GM10266 (cell line): ENCODE results near the gene DENND5B.
"Not testable (repeated sequence)": the region's sequence is repeated elsewhere in the genome, so short reads cannot be mapped to it uniquely, and the experiment has no call there.

Experiments used
- DNase-seq: peaks from one replicate; pipeline ENCODE4 v3.0.0; 2012; ENCODE audit errors: extremely low spot score
- TF ChIP-seq, protein P1 (sequence below): IDR thresholded peaks from 2 replicates; pipeline ENCODE4 v1.5.1; 2012; ENCODE audit warnings: mild to moderate bottlenecking, low read depth; ENCODE audit not compliant: control insufficient read depth, insufficient read depth; ENCODE audit errors: missing control alignments

Gene DENND5B

GRCh38 chr12:31584782-31585181 lies 6.2 kb downstream of the DENND5B start:
- DNase-seq: no peak

GRCh38 chr12:31583878-31584277 lies 7.1 kb downstream of the DENND5B start:
- no peak for DNase-seq
- TF ChIP-seq, protein P1, sequence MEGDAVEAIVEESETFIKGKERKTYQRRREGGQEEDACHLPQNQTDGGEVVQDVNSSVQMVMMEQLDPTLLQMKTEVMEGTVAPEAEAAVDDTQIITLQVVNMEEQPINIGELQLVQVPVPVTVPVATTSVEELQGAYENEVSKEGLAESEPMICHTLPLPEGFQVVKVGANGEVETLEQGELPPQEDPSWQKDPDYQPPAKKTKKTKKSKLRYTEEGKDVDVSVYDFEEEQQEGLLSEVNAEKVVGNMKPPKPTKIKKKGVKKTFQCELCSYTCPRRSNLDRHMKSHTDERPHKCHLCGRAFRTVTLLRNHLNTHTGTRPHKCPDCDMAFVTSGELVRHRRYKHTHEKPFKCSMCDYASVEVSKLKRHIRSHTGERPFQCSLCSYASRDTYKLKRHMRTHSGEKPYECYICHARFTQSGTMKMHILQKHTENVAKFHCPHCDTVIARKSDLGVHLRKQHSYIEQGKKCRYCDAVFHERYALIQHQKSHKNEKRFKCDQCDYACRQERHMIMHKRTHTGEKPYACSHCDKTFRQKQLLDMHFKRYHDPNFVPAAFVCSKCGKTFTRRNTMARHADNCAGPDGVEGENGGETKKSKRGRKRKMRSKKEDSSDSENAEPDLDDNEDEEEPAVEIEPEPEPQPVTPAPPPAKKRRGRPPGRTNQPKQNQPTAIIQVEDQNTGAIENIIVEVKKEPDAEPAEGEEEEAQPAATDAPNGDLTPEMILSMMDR: no peak

More at GRCh38 chr12:31584782-31585181, 6.2 kb downstream of the DENND5B start:
- TF ChIP-seq, protein P1: no peak

DNA sequence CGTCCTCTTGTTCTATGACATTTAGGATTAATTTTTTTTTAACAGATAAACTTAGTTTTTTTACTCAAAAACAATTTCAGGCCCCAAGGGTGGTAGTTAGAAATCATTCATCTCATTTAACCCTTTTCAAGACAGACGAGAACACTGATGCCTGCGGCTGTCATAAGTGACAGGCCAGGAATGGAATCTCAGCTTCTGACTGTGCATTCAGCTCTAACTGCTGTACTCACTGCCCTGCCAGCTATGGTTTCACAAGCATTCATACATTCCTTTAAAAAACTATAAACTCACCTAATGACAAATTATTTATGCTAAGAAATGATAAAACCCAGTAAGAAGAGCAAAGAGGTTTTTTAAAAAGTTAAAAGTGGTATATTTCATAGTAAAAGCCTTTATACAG lies 8.8 kb downstream of the DENND5B start:
- DNase-seq: no peak
- TF ChIP-seq, protein P1: no peak

GRCh38 chr12:31578632-31579031 lies 12.3 kb downstream of the DENND5B start:
- no peak for DNase-seq
- TF ChIP-seq, protein P1: no peak

DNA sequence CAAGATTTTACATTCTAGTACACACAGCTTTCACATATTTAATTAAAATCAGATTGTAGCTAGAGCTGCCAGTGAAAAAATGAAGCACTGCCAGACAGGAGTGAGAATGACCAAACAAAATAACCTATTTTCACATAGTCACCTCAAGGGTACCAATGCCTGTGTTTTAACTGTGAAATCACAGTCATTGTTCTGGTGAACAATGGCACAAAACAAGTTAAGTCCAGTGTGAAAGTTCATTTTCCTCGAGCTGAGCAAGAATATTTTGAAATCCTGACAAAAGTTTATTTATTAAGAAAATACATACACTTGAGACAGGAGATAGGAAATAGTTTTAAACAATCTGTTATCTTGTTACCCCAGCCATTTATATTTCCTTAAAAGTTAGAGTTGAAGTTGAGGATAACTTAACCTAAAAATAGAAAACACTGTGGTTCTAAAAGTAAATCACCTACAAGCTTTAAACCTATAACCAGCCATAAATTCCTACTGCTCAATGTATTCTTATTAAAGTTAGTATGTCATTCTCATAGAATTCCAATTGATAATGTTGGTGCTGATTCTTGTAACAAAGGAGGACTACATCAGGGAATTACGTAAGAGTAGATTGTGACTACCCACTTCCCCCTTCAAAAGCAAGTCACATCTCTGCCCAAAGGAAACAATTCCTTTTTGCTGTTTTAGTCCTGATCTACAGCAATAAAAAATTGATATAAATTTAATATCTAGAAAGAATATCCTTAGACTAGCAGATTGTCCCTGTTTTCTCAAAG lies 15.9 kb downstream of the DENND5B start:
- DNase-seq: no peak
- TF ChIP-seq, protein P1: no peak

DNA sequence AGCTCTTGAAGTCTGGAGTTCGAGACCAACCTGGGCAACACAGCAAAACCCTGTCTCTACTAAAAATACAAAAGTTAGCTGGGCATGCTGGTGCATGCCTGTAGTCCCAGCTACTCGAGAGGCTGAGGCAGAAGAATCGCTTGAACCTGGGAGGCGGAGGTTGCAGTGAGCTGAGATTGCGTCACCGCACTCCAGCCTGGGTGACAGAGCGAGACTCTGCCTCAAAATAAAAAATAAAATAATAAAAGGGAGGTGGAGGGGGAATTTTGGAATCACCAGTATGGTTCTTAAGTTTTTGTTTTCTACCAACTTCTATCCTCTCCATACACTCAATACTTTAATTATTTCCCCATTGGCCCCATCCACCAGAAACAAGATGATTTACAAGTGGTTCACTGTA lies 16.6 kb downstream of the DENND5B start:
- DNase-seq: not testable (repeated sequence)

DNA sequence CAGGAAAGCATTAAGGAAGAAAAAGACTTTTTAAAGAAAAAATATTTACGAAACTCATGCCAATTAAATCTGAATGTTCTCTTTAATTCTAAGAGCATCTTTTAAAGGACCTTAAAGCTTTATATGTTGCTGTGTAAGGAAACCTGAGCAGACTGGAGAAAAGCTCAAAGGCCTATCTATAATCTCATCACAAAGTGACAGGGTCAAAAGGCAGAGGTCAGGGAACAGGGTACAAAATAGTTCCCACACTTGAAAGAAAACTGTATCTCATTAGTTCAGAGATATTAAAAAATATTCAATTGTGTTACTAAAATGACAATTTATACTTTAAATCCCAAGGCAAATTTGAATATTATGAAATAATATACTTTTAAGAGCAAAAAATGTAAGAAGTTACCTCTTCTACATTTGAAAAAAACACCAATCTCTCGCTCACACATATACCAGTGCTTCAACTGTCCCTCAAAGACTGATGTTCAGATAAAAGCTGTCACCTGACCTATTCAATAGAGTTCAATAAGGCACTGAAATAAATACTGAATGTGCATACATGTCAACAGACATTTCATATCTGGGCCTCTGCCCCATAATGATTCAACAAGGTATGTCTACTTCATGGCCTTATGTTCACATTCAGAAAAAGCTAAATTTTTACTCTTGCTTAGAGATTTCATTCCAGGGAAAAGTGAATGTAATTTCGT lies 17.9 kb downstream of the DENND5B start:
- TF ChIP-seq, protein P1: no peak
- no peak for DNase-seq
